GM18519 (cell line): ENCODE data around the gene CIB2.

Experiments used
- ATAC-seq: cut with Tn5 transposase; IDR thresholded peaks from one replicate; pipeline ENCODE4 v1.9.1; 2021; ENCODE audit warnings: mild to moderate bottlenecking, moderate library complexity; ENCODE audit not compliant: unreplicated experiment, low FRiP score

CIB2 gene

GRCh38 chr15:78070049-78070700, 61.1 kb downstream of the CIB2 start:
- ATAC-seq, result no peak

GRCh38 chr15:78069462-78070029, 61.7 kb downstream of the CIB2 start:
- no peak for ATAC-seq

- no peak for ATAC-seq
Observed at GRCh38 chr15:78069052-78069414, 62.2 kb downstream of the CIB2 start.

- ATAC-seq, result no peak
Observed at GRCh38 chr15:78067328-78068228, 63.7 kb downstream of the CIB2 start.

- ATAC-seq, result no peak
Observed at GRCh38 chr15:78065973-78066946, 65.0 kb downstream of the CIB2 start.

GRCh38 chr15:78065284-78065872, 65.9 kb downstream of the CIB2 start:
- ATAC-seq, result no peak

- ATAC-seq, result no peak
Observed at GRCh38 chr15:78064544-78064943, 66.7 kb downstream of the CIB2 start.

- ATAC-seq, result no peak
Observed at GRCh38 chr15:78063970-78064385, 67.3 kb downstream of the CIB2 start.

GRCh38 chr15:78063217-78063616, 68.0 kb downstream of the CIB2 start:
- no peak for ATAC-seq

- no peak for ATAC-seq
Observed at GRCh38 chr15:78061963-78062427, 69.2 kb downstream of the CIB2 start.

GRCh38 chr15:78060232-78060631, 71.0 kb downstream of the CIB2 start:
- ATAC-seq, result no peak

- ATAC-seq, result no peak
Observed at GRCh38 chr15:78059110-78059839, 72.0 kb downstream of the CIB2 start.

GRCh38 chr15:78058401-78058935, 72.8 kb downstream of the CIB2 start:
- no peak for ATAC-seq

GRCh38 chr15:78057803-78058202, 73.4 kb downstream of the CIB2 start:
- ATAC-seq, result no peak

- no peak for ATAC-seq
Observed at GRCh38 chr15:78056714-78057269, 74.5 kb downstream of the CIB2 start.

- ATAC-seq, result no peak
Observed at GRCh38 chr15:78055919-78056713, 75.1 kb downstream of the CIB2 start.

GRCh38 chr15:78054966-78055365, 76.3 kb downstream of the CIB2 start:
- no peak for ATAC-seq
